Adrenal gland (tissue), 5 donors: Measurements from ENCODE around the gene ZNF428.

Source experiments
- POLR2A ChIP-seq, 2 donors: fragments of 450-650 bp; IDR thresholded peaks; one replicate each; pipeline ENCODE4 v1.6.1; 2017; ENCODE audit warnings: antibody characterized with exemption in 2 of 2, mild to moderate bottlenecking in 2 of 2, moderate library complexity in 1 of 2
- TF ChIP-seq, protein P1 (sequence below), 6 experiments: fragments of 450-650 bp in 4 of 6; fragments of 200-600 bp in 2 of 6; sonication (generic) in 1 of 6; IDR thresholded peaks; 1 replicate in 5 of 6; 2 replicates in 1 of 6; pipeline versions ENCODE4 v1.5.1 to v1.8.0; 2016 to 2021; ENCODE audit warnings: antibody characterized with exemption in 6 of 6, mild to moderate bottlenecking in 2 of 6, moderate library complexity in 1 of 6
- donor health status: DM: no; HTN: no; CAD: no.

DNA sequence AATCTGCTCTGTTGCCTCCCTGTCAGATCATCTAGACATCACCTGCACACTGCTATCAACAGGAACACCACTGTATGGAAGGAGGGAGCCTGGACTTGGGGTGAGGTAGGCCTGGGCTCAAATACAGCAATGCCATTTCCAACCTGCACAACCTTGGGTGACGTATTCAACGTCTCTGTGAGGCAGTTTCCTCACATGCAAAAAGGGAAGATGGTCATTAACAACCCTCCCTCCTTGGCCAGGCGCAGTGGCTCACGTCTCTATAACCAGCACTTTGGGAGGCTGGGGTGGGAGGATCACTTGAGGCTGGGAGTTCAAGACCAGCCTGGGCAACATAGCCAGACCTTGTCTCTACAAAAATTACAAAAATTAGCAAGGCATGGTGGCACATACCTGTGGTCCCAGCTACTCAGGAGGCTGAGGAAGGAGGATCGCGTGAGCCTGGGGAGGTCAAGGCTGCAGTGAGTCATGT is 57.2 kb downstream of the ZNF428 start:
- TF ChIP-seq, protein P1, sequence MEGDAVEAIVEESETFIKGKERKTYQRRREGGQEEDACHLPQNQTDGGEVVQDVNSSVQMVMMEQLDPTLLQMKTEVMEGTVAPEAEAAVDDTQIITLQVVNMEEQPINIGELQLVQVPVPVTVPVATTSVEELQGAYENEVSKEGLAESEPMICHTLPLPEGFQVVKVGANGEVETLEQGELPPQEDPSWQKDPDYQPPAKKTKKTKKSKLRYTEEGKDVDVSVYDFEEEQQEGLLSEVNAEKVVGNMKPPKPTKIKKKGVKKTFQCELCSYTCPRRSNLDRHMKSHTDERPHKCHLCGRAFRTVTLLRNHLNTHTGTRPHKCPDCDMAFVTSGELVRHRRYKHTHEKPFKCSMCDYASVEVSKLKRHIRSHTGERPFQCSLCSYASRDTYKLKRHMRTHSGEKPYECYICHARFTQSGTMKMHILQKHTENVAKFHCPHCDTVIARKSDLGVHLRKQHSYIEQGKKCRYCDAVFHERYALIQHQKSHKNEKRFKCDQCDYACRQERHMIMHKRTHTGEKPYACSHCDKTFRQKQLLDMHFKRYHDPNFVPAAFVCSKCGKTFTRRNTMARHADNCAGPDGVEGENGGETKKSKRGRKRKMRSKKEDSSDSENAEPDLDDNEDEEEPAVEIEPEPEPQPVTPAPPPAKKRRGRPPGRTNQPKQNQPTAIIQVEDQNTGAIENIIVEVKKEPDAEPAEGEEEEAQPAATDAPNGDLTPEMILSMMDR (IDR thresholded peaks at IDR 0.05), result no peak
- TF ChIP-seq POLR2A (IDR thresholded peaks at IDR 0.05), result no peak
